ENCODE measurements around the gene SLC16A7. TPM values are rescaled to one million over a fixed set of nuclear protein-coding genes. Genes with fewer than 3 reads are reported as not detected.

SLC16A7 gene
- total RNA-seq, 1 donor from 2014 or later = 3.1 TPM

GRCh38 chr12:59620326-59620725, 24.5 kb downstream of the SLC16A7 start:
- no peak for DNase-seq (ENCODE audit: low read depth in 2 of 2)

GRCh38 chr12:59624732-59625460, 29.1 kb downstream of the SLC16A7 start:
- no peak for DNase-seq (ENCODE audit: low read depth in 2 of 2)

GRCh38 chr12:59626382-59626781, 30.6 kb downstream of the SLC16A7 start:
- no peak for DNase-seq (ENCODE audit: low read depth in 2 of 2)

GRCh38 chr12:59627582-59627981, 31.8 kb downstream of the SLC16A7 start:
- DNase-seq (ENCODE audit: low read depth in 2 of 2) = no peak

- no peak for DNase-seq (ENCODE audit: low read depth in 2 of 2)
These were observed 34.1 kb downstream of the SLC16A7 start for GRCh38 chr12:59629890-59630289.

- no peak for DNase-seq (ENCODE audit: low read depth in 2 of 2)
These were observed 36.6 kb downstream of the SLC16A7 start for GRCh38 chr12:59632408-59632807.

GRCh38 chr12:59634254-59634653, 38.4 kb downstream of the SLC16A7 start:
- no peak for DNase-seq (ENCODE audit: low read depth in 2 of 2)

GRCh38 chr12:59636945-59637691, 41.3 kb downstream of the SLC16A7 start:
- no peak for DNase-seq (ENCODE audit: low read depth in 2 of 2)

- no peak for DNase-seq (ENCODE audit: low read depth in 2 of 2)
These were observed 41.9 kb downstream of the SLC16A7 start for GRCh38 chr12:59637692-59638070.

- DNase-seq (ENCODE audit: low read depth in 2 of 2) = no peak
These were observed 47.7 kb downstream of the SLC16A7 start for GRCh38 chr12:59643550-59643949.

- no peak for DNase-seq (ENCODE audit: low read depth in 2 of 2)
These were observed 49.4 kb downstream of the SLC16A7 start for GRCh38 chr12:59645242-59645641.

GRCh38 chr12:59646636-59647035, 50.8 kb downstream of the SLC16A7 start:
- no peak for DNase-seq (ENCODE audit: low read depth in 2 of 2)

- no peak for DNase-seq (ENCODE audit: low read depth in 2 of 2)
These were observed 53.4 kb downstream of the SLC16A7 start for GRCh38 chr12:59649203-59649602.

- DNase-seq (ENCODE audit: low read depth in 2 of 2) = no peak
These were observed 54.9 kb downstream of the SLC16A7 start for GRCh38 chr12:59650588-59651228.

GRCh38 chr12:59651229-59651920, 55.5 kb downstream of the SLC16A7 start:
- DNase-seq (ENCODE audit: low read depth in 2 of 2) = no peak

GRCh38 chr12:59652130-59652529, 56.3 kb downstream of the SLC16A7 start:
- DNase-seq (ENCODE audit: low read depth in 2 of 2) = no peak

- DNase-seq (ENCODE audit: low read depth in 2 of 2) = no peak
These were observed 58.2 kb downstream of the SLC16A7 start for GRCh38 chr12:59654061-59654460.

GRCh38 chr12:59657266-59657665, 61.4 kb downstream of the SLC16A7 start:
- no peak for DNase-seq (ENCODE audit: low read depth in 2 of 2)

- DNase-seq (ENCODE audit: low read depth in 2 of 2) = no peak
These were observed 61.9 kb downstream of the SLC16A7 start for GRCh38 chr12:59657711-59658110.

GRCh38 chr12:59660148-59660547, 64.3 kb downstream of the SLC16A7 start:
- DNase-seq (ENCODE audit: low read depth in 2 of 2) = no peak

GRCh38 chr12:59660921-59661597, 65.2 kb downstream of the SLC16A7 start:
- DNase-seq (ENCODE audit: low read depth in 2 of 2) = no peak

Measured in dermis microvascular lymphatic vessel endothelial cell (primary cell).